Stimulated activated CD4-positive, alpha-beta T cell treated with anti-CD3 and anti-CD28 coated beads, TNF-alpha, amount 100 ng/mL, for 24 hours (primary cell): ENCODE measurements around the gene KLHL12.
A peak's percentile ranks its signal among the peaks of the same experiment; 100 is the strongest.
"Not testable (repeated sequence)": the region's sequence is repeated elsewhere in the genome, so short reads cannot be mapped to it uniquely, and the experiment has no call there.

Experiments used
- DNase-seq, 3 experiments: peaks; one replicate each; pipeline ENCODE4 v3.0.0-alpha.2; 2020; ENCODE audit warnings: low read depth in 3 of 3

Gene KLHL12

DNA sequence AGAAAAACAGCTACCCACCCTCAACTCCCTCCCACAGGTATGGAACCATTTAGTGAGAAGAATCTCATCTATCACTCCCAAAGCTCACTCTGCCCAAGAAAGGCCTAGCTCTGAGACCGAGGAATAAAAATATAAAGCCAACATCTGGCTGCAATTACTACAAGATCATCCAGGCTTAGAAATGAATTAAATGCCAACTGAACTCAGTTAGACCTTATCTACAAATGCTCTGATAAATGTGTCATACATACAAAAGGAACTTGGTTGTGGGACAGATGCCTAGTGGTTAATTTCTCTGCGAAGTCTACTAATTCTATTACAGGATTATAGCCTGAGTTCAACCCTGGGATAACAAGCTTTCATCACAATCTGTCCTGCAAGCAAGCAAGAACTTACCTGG is 24.4 kb upstream of the KLHL12 start:
- DNase-seq, result no peak

DNA sequence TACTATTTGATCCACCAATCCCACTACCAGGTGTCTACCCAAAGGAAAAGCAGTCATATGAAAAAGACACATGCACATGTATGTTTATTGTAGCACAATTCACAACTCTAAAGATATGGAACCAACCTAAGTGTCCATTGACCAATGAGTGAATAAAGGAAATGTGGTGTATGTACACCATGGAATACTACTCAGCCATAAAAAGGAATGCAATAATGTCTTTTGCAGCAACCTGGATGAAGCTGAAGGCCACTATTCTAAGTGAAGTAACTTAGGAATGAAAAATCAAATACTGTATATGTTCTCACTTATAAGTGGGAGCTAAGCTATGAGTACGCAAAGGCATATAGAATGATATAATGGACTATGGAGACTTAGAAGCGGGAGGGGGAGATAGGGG is 18.4 kb upstream of the KLHL12 start:
- no peak for DNase-seq

DNA sequence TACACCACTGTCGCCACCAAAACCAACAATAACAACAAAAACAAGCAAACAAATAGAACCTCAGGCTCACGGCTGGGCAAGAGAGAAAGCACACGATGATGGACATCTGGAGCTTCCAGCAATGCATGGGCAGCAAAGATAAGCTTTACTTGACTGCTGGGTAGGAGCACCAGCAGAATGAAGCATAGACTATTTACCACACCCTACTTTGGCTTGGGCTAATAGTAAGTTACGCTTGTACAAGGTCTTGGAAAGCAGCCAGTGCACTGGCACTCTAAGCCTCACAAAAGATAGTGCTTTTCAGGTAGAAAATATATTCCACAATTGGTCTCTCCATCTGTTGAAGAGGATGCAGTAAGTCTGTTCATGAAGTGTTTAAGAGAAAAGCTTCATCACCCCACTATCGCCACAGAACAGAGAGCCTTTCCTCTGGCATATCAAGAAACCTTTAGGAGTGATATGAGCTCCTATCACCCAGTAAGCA is 17.4 kb upstream of the KLHL12 start:
- DNase-seq, result no peak

DNA sequence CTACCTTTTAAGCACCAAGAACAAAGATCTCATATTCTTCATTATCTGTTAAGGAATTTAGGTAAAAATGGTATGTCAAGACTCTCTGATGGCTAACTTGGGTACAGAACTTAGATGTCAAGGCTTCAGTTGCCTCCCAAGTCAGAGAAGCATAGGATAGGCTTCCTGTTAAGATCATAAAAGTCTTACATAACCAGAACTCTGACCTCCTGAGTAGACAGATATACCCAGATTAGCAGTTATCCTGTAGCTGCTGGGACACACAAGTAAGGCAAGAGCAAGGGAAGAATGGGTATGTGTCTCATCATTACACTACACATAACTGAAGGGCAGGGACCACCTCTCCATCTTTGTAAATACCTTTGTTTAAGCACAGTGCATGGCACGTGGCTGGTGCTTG is 15.4 kb upstream of the KLHL12 start:
- no peak for DNase-seq

DNA sequence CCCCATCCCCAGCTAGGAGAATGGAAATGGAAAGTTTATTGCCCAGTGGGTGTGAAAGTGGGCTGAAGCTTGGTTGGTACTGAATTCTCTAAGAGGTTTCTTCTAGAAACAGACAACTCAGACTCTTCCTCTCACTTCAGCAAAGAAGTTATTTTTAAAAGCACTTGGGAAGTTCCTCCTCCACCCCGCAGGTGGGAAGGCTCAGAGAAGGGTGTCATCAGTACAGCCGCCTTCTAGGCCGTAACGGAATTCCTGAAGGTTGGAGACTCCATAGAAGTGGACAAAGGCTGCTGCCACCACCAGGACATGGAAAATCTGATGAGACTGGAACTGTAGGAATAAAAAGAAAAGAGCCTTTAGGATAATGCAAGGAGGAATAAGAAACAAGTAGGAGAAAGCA is 14.3 kb upstream of the KLHL12 start:
- DNase-seq, result no peak

DNA sequence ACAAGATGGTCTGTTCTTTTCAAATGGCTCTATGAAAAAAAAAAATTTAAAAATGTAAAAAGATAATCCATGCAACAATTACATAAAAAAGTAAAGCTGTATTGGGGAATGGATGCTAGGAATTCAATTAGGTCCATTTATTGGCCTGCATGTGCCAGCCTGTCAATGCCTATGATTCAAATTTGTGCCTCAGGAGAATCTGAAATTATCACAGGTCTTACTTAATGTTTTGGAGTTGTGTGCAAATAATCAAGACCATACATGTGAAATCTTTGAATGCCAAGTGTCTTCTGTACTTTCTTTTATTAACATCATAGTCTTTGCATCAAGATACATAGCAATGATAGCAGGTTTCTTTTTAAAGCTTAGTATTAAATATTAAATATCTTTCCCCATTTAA is 13.5 kb upstream of the KLHL12 start:
- no peak for DNase-seq

DNA sequence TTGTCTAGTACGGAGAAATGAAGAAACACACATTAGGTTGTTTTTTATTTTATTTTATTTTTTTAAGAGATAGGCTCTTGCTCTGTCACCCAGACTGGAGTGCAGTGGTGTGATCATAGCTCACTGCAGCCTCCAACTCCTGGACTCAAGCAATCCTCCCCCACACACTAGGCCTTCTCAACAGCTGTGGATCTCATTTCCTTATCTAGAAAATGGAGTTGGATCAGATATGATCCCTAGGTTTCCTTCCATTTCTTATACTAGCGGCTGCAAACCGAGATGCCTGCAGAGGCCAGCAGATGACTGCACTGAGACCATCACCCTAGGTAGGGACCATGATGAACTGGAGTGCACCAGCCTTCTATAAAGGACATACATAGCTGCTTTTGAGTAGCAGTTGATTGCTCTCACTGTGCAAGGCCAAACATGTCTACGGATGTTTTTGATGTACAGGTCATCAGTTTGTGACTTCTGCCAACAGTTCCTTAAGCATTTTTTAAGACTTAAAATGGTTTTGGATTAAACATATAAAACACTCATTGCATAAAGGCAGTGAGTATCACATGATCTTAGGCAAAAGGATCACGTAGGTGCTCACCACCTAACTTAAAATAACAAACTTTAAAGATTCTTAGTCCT is 11.4 kb upstream of the KLHL12 start:
- no peak for DNase-seq

DNA sequence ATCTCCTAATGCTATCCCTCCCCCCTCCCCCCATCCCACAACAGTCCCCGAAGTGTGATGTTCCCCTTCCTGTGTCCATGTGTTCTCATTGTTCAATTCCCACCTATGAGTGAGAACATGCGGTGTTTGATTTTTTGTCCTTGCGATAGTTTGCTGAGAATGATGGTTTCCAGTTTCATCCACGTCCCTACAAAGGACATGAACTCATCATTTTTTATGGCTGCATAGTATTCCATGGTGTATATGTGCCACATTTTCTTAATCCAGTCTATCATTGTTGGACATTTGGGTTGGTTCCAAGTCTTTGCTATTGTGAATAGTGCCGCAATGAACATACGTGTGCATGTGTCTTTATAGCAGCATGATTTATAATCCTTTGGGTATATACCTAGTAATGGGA is 9.4 kb upstream of the KLHL12 start:
- not testable (repeated sequence) for DNase-seq

DNA sequence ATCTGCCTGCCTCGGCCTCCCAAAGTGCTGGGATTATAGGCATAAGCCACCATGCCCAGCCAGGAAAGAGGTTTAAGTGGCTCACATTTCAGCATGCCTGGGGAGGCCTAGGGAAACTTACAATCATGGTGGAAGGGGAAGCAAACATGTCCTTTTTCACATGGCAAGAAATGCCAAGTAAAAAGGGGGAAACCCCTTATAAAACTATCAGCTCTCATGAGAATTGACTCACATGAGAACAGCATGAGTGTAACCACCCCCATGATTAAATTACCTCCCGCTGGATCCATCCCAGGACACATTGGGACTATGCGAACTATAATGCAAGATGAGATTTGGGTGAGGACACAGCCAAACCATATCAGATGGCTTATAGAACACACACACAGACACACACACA is 8.8 kb upstream of the KLHL12 start:
- no peak for DNase-seq

DNA sequence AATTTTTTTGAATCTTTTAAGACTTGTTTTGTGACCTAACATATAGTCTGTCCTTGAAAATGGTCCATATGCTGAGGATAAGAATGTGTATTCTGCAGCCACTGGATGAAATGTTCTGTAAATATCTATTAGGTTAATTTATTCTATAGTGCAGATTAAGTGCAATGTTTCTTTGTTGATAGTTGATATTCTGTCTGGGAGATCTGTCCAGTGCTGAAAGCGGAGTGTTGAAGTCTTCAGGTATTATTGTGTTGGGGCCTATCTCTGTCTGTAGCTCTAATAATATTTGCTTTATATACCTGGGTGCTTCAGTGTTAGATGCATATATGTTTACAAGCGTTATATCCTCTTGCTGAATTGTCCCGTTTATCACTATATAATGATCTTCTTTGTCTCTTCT is 7.7 kb upstream of the KLHL12 start:
- no peak for DNase-seq

DNA sequence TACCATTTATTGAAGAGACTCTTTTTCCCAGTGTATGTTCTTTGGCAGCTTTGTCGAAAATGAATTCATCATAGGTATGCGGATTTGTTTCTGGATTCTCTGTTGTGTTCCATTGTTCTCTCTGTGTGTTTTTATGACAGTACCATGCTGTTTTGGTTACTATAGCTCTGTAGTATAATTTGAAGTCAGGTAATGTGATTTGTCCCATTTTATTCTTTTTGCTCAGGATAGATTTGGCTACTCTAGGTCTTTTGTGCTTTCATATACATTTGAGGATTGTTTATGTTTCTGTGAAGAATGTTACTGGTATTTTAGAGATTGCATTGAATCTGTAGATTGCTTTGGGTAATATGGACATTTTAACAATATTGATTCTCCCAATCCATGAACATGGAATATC is 5.4 kb upstream of the KLHL12 start:
- DNase-seq, result no peak

DNA sequence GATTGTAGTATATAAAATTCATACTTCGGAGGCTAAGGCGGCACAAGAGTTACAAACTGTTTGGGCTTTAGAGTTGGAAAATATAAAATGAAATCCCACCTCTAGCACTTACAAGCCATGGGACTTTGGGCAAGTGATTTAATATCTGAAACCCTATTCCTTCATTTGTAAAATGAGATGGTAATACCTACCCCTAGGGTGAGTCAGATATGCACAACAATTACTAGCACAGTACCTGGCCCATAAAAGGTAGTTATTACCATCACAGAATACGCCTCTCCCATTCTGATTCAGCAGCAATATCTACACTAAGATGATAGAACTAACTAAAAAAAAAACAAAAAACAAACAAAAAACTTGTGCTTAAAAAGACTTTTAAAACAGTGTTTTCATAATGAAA is 3.5 kb downstream of the KLHL12 start:
- DNase-seq, result no peak

DNA sequence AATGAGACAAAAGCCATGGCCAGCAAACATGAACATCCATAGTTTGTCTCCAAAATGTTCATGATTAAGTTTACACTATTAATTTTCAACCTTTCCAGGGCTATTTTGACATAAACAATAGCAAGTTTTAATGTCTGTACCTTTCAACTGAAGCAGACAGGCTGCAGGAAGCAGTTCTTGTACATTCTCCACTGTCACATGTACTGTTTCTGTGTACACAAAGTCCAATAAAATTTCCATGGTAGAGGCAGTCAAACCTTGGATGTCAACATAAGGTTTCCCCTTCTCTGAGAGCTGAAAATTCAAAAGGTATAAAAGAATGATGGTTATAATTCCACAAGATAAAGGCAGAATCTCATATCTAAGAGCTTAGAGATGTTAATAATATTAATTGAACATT is 7.4 kb downstream of the KLHL12 start:
- DNase-seq, result no peak

DNA sequence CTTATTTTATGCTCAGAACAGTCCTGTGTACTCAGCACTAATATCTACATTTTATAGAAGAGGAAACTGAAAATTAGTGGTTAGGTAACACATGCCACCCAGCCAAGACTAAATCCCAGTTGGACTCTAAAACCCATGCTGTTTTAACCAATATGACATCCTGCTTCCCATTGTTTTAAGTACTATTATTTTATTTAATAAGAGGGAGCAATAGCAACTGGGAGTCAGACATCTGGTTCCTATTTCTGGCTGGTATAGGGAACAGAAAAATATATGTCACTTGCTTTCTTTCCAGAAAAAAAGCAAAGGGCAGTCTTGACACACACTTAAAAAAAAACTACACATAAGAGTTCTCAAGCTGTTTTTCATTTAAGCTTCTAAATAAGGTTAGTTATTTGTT is 11.9 kb downstream of the KLHL12 start:
- no peak for DNase-seq

DNA sequence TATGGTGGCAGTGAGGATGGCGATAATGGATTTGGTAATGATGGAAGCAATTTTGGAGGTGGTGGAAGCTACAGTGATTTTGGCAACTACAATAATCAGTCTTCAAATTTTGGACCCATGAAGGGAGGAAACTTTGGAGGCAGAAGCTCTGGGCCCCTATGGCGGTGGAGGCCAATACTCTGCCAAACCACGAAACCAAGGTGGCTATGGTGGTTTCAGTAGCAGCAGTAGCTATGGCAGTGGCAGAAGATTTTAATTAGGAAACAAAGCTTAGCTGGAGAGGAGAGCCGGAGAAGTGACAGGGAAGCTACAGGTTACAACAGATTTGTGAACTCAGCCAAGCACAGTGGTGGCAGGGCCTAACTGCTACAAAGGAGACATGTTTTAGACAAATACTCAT is 14.6 kb downstream of the KLHL12 start:
- not testable (repeated sequence) for DNase-seq

DNA sequence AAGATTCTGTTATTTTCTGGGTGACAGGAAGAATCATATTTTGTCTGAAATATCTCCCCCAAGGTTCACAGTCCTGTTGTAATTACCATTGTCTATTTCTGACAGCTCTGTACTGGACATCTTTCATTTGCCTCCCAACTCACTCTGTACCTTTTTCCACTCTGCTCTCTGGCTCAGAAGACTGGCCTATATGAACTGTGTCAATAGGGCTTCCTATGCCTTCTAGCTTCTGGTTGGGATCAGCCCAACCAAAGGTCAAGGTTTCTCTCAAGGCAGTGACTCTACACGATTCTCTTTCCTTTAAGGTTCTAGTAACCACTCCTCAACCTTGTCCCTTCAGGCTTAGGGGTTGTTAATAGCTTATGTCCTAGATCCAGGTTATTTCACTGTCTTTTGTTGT is 17.5 kb downstream of the KLHL12 start:
- DNase-seq, result no peak

DNA sequence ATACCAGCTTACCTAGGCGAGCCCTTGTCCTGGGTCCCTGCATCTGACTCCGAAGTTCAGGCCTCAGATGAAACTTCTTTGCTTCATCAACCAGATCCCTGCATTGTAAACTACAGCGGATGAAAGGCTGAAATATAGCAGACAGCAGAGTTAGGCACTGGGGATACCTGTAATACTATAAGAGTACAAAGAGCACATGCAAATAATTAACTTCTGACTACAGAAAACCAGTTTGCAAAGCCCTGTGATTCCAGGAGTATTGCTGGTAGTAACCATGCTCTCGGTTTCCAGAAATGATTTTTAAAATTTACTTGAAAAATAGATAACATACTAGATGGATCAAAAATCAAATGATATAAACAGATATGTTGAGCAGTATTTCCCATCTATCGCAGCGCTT is 18.0 kb downstream of the KLHL12 start:
- no peak for DNase-seq

DNA sequence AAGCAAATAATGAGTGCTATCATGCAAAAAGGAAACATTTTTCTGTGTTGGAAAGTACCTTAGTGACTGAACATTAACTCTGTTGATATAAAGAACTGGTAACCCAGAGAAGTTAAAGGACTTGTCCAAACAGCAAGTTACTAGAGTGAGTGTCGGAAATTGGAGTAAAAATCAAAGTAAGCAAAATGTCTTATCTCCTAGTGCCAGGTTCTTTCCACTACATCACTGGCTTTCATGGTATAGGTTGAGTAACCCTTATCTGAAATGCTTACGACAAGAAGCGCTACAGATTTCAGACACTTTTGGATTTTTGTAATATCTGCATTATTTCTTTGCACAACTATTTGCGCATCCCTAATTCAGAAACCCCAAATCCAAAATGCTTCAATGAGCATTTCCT is 21.7 kb downstream of the KLHL12 start:
- DNase-seq, result no peak

DNA sequence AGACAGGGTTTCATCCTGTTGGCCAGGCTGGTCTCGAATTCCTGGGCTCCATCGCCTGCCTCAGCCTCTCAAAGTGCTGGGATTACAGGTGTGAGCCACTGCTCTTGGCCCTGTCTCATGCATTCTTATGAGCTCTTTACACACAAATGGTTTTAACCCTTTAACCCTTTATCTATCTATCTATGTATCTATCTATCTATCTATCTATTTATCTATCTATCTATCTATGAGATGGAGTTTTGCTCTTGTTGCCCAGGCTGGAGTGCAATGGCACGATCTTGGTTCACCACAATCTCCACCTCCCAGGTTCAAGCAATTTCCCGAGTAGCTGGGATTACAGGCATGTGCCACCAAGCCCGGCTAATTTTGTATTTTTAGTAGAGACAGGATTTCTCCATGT is 23.2 kb downstream of the KLHL12 start:
- DNase-seq, result not testable (repeated sequence)

DNA sequence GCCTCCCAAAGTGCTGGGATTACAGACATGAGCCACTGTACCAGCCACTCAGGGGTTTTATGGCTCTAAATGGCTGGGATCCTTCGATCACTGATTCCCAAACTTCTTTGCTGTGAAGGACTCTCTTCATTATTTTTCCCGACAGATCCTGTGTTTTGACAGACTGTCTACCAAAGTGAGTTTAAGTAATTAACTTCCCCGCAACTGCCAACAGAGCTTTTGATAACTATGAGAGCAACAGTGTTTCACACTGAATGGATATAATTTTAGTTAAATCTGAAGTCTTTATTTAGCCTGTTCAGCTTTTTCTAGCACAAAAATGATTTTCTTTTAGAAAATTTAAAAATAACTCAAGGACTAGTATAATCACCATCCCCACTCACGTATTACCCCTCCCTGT is 25.5 kb downstream of the KLHL12 start:
- no peak for DNase-seq

DNA sequence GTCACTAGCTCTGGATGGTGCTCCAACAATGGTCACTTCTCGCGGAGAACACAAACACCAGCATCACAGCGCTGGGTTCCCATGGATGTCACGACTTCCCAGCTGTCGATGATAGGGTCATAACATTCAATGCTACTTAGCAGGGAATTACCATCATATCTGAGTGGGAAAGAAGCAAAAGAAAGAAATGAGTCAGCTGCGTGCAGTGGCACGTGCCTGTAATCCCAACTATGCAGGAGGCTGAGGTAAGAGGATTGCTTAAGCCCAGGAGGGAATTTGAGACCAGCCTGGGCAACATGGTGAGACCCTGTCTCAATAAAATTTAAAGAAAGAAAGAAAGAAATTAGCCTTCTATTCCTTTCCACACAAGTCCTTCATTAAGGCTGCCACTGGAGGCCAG is 34.5 kb downstream of the KLHL12 start:
- no peak for DNase-seq

DNA sequence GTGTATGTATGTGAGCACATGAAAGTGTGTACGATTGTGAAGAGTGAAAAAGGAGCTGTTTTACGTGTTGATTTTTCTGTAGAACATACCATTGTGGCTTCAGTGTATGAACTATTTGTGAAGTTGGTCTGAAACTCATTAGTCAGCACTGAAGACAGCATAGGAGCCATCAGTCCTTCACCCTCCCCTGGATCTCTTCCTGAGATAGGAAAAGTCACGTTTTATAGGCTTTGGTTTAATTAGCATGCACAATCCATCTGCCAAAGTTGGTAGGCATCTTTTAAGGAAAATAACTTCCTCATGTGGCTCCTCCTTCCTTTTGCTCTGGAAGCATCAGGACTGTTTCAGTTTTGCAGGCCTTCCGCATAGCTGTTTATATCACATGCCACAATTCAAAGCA is 36.6 kb downstream of the KLHL12 start:
- DNase-seq, result no peak

DNA sequence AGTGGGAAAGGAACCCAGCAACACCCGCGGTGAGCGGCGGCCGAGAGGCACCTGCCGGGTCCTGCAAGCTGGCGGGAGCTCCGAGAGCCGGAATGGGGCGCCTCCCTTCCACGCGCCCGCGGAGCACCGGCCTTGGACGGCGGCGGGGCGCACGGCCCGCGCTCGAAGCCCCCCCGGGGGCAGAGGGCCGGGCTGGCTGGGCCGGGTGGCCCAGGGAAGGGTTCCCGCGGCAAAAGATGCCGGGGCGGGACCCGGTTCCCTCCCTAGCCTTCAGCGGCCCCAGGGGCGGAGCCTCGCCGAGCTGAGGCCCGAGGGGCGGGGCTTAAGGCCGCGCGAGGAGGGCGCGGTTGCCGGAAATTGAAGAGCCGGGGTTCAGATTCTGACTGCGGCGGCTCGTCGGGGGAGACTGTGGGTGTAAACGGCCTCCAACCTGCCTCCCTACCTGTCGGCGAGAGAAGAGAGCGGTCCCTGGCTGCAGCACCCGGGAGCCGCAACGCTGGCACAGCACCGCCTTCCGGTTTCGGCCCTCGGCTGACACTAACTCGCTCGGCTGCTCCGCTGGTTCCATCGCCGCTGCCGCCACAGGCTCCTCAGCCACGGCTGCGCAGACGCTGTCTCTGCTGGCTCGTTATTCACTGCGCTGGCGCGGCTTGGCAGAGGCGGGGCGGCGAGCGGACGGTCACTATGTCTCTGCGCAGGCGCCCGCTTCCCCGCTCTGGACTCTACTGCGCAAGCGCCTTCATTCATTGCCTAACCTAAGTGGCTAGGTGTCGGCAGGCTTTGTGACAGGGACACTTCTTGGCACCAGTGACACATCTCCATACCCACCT is 38.3 kb downstream of the KLHL12 start, which contains the start of gene RABIF:
TSS of gene RABIF (minus strand) at position 619 of the 830 bp plus-strand sequence. CDS start at position 568, 51 bp downstream.
- peak; percentile 91 to 97 (median 93) for DNase-seq

DNA sequence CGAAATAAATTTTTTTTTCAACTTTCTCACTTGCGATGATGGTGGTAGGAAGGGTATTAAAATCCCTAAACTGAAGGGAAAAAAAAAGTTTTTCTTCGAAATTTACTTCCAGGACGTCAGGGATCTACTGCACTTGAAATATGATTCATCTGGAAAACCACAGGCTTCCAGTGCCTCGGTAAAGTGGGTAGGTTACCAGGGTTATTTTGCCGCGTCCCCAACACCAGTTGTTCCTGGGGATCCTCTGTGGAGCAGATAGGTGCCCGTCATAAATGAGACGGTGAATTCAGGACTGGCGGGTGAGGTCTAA is 38.9 kb downstream of the KLHL12 start:
- DNase-seq, result no peak
